Measurements from ENCODE around the gene ZNF804B.

ZNF804B gene

DNA sequence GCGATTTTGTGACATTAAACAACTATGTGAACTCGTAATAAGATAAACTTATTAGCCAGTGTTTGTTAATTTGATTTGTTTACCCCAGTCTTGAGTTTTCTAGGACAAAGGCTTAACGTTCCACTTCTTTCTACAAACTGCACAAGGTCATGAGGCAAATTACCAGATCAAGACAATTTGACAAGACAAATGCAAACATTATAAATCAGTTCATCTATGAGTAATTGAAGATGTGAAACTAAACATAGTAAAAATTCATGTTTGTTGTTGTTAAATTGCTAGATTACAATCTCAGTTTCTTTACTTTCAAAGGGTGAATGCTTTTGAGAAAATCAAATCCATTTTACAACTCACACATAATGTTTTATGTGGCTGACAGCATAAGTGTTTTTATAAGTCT is 13.4 kb upstream of the ZNF804B start:
- H3K36me3 ChIP-seq (ENCODE audit: control insufficient read depth in 2 of 2, insufficient read depth in 1 of 2, low read length in 2 of 2), result no peaks in the 10 kb centered on the region
- no peaks in the 10 kb centered on the region for H3K4me1 ChIP-seq (ENCODE audit: control insufficient read depth, insufficient read depth, low read length)
- ChIA-PET POLR2A (no interaction called here), CTCF (no interaction called here)
- H3K4me3 ChIP-seq (ENCODE audit: low read depth, low read length), result no peak overlapping the region
- no peak overlapping the region for H3K27ac ChIP-seq (ENCODE audit: extremely low read depth, low read depth, low read length)
- H3K9me3 ChIP-seq (ENCODE audit: control insufficient read depth, insufficient read depth, low read depth, low read length), result no peaks in the 10 kb centered on the region
- no peak for TF ChIP-seq ZNF701 (tag by site-specific recombination; IDR thresholded peaks at IDR 0.05)
- TF ChIP-seq ZNF354C (tag by site-specific recombination; IDR thresholded peaks at IDR 0.05; ENCODE audit: borderline replicate concordance, low read depth), result no peak
- TF ChIP-seq ZNF174 (tag by site-specific recombination; IDR thresholded peaks at IDR 0.05), result no peak
- no peak for TF ChIP-seq ZNF555 (tag by site-specific recombination; conservative IDR thresholded peaks at IDR 0.05)
- no peak for TF ChIP-seq GLIS2 (tag by site-specific recombination; IDR thresholded peaks at IDR 0.05)
- no peak for TF ChIP-seq ZBTB7A (tag by site-specific recombination; IDR thresholded peaks at IDR 0.05; ENCODE audit: low read depth)
- no peak for TF ChIP-seq ZNF514 (tag by site-specific recombination; IDR thresholded peaks at IDR 0.05)
- no peak for TF ChIP-seq ZFP41 (tag by site-specific recombination; IDR thresholded peaks at IDR 0.05; ENCODE audit: borderline replicate concordance)
- TF ChIP-seq ZNF23 (tag by site-specific recombination; IDR thresholded peaks at IDR 0.05; ENCODE audit: borderline replicate concordance), result no peak
- TF ChIP-seq ZNF707 (tag by site-specific recombination; IDR thresholded peaks at IDR 0.05), result no peak
- TF ChIP-seq ZNF433 (tag by site-specific recombination; IDR thresholded peaks at IDR 0.05; ENCODE audit: low read depth), result no peak
- no peak for TF ChIP-seq MEIS1 (CRISPR knock-in tag; IDR thresholded peaks at IDR 0.05; ENCODE audit: borderline replicate concordance)
- TF ChIP-seq ZSCAN30 (tag by site-specific recombination; IDR thresholded peaks at IDR 0.05), result no peak
- TF ChIP-seq, protein P1, sequence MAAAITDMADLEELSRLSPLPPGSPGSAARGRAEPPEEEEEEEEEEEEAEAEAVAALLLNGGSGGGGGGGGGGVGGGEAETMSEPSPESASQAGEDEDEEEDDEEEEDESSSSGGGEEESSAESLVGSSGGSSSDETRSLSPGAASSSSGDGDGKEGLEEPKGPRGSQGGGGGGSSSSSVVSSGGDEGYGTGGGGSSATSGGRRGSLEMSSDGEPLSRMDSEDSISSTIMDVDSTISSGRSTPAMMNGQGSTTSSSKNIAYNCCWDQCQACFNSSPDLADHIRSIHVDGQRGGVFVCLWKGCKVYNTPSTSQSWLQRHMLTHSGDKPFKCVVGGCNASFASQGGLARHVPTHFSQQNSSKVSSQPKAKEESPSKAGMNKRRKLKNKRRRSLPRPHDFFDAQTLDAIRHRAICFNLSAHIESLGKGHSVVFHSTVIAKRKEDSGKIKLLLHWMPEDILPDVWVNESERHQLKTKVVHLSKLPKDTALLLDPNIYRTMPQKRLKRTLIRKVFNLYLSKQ (tag by site-specific recombination; IDR thresholded peaks at IDR 0.05; ENCODE audit: borderline replicate concordance), result no peak
- TF ChIP-seq KLF10 (tag by site-specific recombination; IDR thresholded peaks at IDR 0.05), result no peak

DNA sequence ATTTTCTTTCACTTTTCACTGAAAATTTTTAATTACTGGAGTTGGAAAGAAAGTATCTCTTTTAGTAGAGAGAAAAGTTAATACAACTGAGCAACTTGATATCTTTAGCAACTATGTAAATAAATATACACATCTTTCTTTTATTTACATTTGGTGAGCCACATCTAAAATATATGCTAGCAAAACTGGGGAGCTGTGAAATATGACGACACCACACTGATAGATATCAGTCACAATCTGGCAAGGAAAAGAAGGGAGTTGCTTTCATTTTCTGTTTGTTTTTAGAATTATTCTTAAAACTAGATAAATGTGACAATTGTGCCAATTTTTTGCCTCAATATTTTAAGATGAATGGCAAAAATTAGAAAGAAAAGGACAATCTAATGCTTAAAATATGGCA is 2.7 kb upstream of the ZNF804B start:
- no peak overlapping the region for H3K4me3 ChIP-seq (ENCODE audit: low read depth, low read length)
- CTCF ChIA-PET, result no interaction called here
- H3K9me3 ChIP-seq (ENCODE audit: control insufficient read depth, insufficient read depth, low read depth, low read length), result no peaks in the 10 kb centered on the region
- no peaks in the 10 kb centered on the region for H3K4me1 ChIP-seq (ENCODE audit: control insufficient read depth, insufficient read depth, low read length)
- TF ChIP-seq ZNF132 (tag by site-specific recombination; IDR thresholded peaks at IDR 0.05; ENCODE audit: borderline replicate concordance), result no peak
- no peak for TF ChIP-seq ZNF223 (tag by site-specific recombination; IDR thresholded peaks at IDR 0.05)
- TF ChIP-seq SALL2 (tag by site-specific recombination; IDR thresholded peaks at IDR 0.05; ENCODE audit: borderline replicate concordance), result no peak
- TF ChIP-seq, protein P2, sequence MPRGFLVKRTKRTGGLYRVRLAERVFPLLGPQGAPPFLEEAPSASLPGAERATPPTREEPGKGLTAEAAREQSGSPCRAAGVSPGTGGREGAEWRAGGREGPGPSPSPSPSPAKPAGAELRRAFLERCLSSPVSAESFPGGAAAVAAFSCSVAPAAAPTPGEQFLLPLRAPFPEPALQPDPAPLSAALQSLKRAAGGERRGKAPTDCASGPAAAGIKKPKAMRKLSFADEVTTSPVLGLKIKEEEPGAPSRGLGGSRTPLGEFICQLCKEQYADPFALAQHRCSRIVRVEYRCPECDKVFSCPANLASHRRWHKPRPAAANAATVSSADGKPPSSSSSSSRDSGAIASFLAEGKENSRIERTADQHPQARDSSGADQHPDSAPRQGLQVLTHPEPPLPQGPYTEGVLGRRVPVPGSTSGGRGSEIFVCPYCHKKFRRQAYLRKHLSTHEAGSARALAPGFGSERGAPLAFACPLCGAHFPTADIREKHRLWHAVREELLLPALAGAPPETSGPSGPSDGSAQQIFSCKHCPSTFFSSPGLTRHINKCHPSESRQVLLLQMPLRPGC (tag by site-specific recombination; IDR thresholded peaks at IDR 0.05), result no peak
- TF ChIP-seq GLIS2 (tag by site-specific recombination; IDR thresholded peaks at IDR 0.05), result no peak
- no peak for TF ChIP-seq ZBTB17 (tag by site-specific recombination; IDR thresholded peaks at IDR 0.05)
- POLR2A ChIA-PET, result no interaction called here
- H3K36me3 ChIP-seq (ENCODE audit: control insufficient read depth in 2 of 2, insufficient read depth in 1 of 2, low read length in 2 of 2), result no peaks in the 10 kb centered on the region
- no peak overlapping the region for H3K27ac ChIP-seq (ENCODE audit: extremely low read depth, low read depth, low read length)

DNA sequence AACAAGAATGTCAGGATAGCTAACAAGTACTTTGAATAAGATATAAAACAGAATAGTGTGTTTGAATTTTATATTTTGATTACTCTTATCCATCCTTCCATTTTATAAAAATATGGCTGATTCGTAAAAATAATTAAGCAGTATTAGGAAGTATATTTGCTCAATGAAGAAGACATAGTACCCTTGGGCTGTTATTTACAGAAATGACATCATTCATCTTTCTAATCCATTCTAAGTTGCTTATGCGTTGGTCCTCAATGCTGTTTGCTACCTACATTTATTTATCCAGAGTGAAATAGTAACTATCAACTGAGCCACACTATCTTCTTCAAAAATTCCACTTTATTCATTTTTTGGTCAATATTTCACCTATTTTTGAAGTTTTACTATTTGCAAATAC is 2.1 kb upstream of the ZNF804B start:
- Histone ChIP-seq H3K4me1 (ENCODE audit: control insufficient read depth, insufficient read depth, low read length) (no peaks in the 10 kb centered on the region), H3K4me3 (ENCODE audit: low read depth, low read length) (no peak overlapping the region), H3K36me3 (ENCODE audit: control insufficient read depth in 2 of 2, insufficient read depth in 1 of 2, low read length in 2 of 2) (no peaks in the 10 kb centered on the region), H3K9me3 (ENCODE audit: control insufficient read depth, insufficient read depth, low read depth, low read length) (no peaks in the 10 kb centered on the region), H3K27ac (ENCODE audit: extremely low read depth, low read depth, low read length) (no peak overlapping the region)
- CTCF ChIA-PET, result interaction anchor here (0.9 kb wide), 1 partner anchor 960 kb away, joined by 7 read pairs; no protein-coding TSS in a partner anchor
- POLR2A ChIA-PET, result no interaction called here
- TF ChIP-seq, protein P3, sequence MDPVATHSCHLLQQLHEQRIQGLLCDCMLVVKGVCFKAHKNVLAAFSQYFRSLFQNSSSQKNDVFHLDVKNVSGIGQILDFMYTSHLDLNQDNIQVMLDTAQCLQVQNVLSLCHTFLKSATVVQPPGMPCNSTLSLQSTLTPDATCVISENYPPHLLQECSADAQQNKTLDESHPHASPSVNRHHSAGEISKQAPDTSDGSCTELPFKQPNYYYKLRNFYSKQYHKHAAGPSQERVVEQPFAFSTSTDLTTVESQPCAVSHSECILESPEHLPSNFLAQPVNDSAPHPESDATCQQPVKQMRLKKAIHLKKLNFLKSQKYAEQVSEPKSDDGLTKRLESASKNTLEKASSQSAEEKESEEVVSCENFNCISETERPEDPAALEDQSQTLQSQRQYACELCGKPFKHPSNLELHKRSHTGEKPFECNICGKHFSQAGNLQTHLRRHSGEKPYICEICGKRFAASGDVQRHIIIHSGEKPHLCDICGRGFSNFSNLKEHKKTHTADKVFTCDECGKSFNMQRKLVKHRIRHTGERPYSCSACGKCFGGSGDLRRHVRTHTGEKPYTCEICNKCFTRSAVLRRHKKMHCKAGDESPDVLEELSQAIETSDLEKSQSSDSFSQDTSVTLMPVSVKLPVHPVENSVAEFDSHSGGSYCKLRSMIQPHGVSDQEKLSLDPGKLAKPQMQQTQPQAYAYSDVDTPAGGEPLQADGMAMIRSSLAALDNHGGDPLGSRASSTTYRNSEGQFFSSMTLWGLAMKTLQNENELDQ (tag by site-specific recombination; IDR thresholded peaks at IDR 0.05; ENCODE audit: low read depth), result no peak
- TF ChIP-seq, protein P4, sequence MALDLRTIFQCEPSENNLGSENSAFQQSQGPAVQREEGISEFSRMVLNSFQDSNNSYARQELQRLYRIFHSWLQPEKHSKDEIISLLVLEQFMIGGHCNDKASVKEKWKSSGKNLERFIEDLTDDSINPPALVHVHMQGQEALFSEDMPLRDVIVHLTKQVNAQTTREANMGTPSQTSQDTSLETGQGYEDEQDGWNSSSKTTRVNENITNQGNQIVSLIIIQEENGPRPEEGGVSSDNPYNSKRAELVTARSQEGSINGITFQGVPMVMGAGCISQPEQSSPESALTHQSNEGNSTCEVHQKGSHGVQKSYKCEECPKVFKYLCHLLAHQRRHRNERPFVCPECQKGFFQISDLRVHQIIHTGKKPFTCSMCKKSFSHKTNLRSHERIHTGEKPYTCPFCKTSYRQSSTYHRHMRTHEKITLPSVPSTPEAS (tag by site-specific recombination; IDR thresholded peaks at IDR 0.05), result no peak
- TF ChIP-seq, protein P5, sequence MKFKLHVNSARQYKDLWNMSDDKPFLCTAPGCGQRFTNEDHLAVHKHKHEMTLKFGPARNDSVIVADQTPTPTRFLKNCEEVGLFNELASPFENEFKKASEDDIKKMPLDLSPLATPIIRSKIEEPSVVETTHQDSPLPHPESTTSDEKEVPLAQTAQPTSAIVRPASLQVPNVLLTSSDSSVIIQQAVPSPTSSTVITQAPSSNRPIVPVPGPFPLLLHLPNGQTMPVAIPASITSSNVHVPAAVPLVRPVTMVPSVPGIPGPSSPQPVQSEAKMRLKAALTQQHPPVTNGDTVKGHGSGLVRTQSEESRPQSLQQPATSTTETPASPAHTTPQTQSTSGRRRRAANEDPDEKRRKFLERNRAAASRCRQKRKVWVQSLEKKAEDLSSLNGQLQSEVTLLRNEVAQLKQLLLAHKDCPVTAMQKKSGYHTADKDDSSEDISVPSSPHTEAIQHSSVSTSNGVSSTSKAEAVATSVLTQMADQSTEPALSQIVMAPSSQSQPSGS (tag by site-specific recombination; IDR thresholded peaks at IDR 0.05; ENCODE audit: low read depth), result peak; percentile 64
- TF ChIP-seq ZNF302 (tag by site-specific recombination; IDR thresholded peaks at IDR 0.05; ENCODE audit: low read depth), result no peak
- TF ChIP-seq ZNF404 (tag by site-specific recombination; IDR thresholded peaks at IDR 0.05), result no peak

Data from HEK293 (cell line).